Activated CD4-positive, alpha-beta memory T cell treated with anti-CD3 and anti-CD28 coated beads for 36 hours (primary cell): Measurements from ENCODE around the gene C16orf87. TPM values are rescaled to one million over a fixed set of nuclear protein-coding genes. Genes with fewer than 3 reads are reported as not detected.

Experiments used
- CTCF ChIA-PET: fragments of 350-600 bp; sonication (Branson Sonifier 250); formaldehyde crosslinking; loops from one replicate; lab custom pipeline; 2021; ENCODE audit warnings: antibody characterized with exemption, inconsistent platforms; lab: Charles Lee
- POLR2A ChIA-PET: fragments of 350-600 bp; sonication (Branson Sonifier 250); formaldehyde crosslinking; loops from one replicate; lab custom pipeline; 2021; ENCODE audit warnings: antibody characterized with exemption; lab: Charles Lee
- DNase-seq: peaks from one replicate; pipeline ENCODE4 v3.0.0-alpha.2; 2020
- H3K27ac Mint-ChIP-seq: one replicate; pipeline ENCODE4 v1.8.0; 2021; ENCODE audit warnings: mixed read lengths
- H3K27me3 Mint-ChIP-seq: one replicate; pipeline ENCODE4 v1.8.0; 2021; ENCODE audit warnings: mixed read lengths
- H3K36me3 Mint-ChIP-seq: one replicate; pipeline ENCODE4 v1.8.0; 2021; ENCODE audit warnings: mixed read lengths
- H3K4me1 Mint-ChIP-seq: one replicate; pipeline ENCODE4 v1.8.0; 2021; ENCODE audit warnings: low read depth, mixed read lengths
- H3K4me3 Mint-ChIP-seq: one replicate; pipeline ENCODE4 v1.8.0; 2021; ENCODE audit warnings: mild to moderate bottlenecking, mixed read lengths
- H3K9me3 Mint-ChIP-seq: one replicate; pipeline ENCODE4 v1.8.0; 2021; ENCODE audit warnings: mixed read lengths
- intact Hi-C: fragments of 100-400 bp; cut with micrococcal nuclease; formaldehyde crosslinking; loops from one replicate; pipeline ENCODE4 v1.15.1; 2023
- total RNA-seq, 2 experiments: library from RNA; stranded (reverse); gene quantifications; one replicate each; pipeline ENCODE4 v1.2.3, GENCODE V29; 2021

Gene C16orf87
- total RNA-seq, 2 experiments from 2014 or later = 18.1 to 18.2 TPM

GRCh38 chr16:46814790-46815189 lies 16.2 kb downstream of the C16orf87 start:
- ChIA-PET POLR2A (no interaction called here), CTCF (interaction anchor here (1.2 to 2.4 kb wide), 2 partner anchors 14 to 39 kb away, joined by 3 to 8 read pairs; no protein-coding TSS in a partner anchor)
- no peaks in the 10 kb centered on the region for H3K27me3 Mint-ChIP-seq
- peaks cover 28% of the 10 kb centered on the region for H3K36me3 Mint-ChIP-seq
- intact Hi-C loops = no loop called here
- H3K4me1 Mint-ChIP-seq = peaks cover 58% of the 10 kb centered on the region
- peaks cover 20% of the 10 kb centered on the region for H3K9me3 Mint-ChIP-seq
- no peak overlapping the region for H3K4me3 Mint-ChIP-seq
- no peak overlapping the region for H3K27ac Mint-ChIP-seq
- no peak for DNase-seq

- Mint-ChIP-seq H3K9me3 (peaks cover 20% of the 10 kb centered on the region), H3K27ac (peak overlapping the region; percentile 80), H3K4me3 (no peak overlapping the region), H3K4me1 (peaks cover 53% of the 10 kb centered on the region), H3K36me3 (peaks cover 27% of the 10 kb centered on the region), H3K27me3 (no peaks in the 10 kb centered on the region)
- POLR2A ChIA-PET = interaction anchor here (1.2 kb wide), 1 partner anchor 9 kb away, joined by 6 read pairs; no protein-coding TSS in a partner anchor
- DNase-seq = no peak
- CTCF ChIA-PET = interaction anchor here (1.1 to 2.4 kb wide), 4 partner anchors 9 to 40 kb away, joined by 3 to 8 read pairs (median 6); no protein-coding TSS in a partner anchor
- intact Hi-C loops = loop anchor here (1.0 kb wide), 1 partner anchor 9 kb away; no protein-coding TSS in a partner anchor
Observed at GRCh38 chr16:46813611-46814010, 17.4 kb downstream of the C16orf87 start.

- ChIA-PET POLR2A (interaction anchor here (1.2 kb wide), 1 partner anchor 9 kb away, joined by 6 read pairs; no protein-coding TSS in a partner anchor), CTCF (interaction anchor here (1.1 to 2.4 kb wide), 3 partner anchors 9 to 13 kb away, joined by 6 to 8 read pairs (median 7); no protein-coding TSS in a partner anchor)
- DNase-seq = peak; percentile 30
- intact Hi-C loops = loop anchor here (1.0 kb wide), 3 partner anchors 9 to 124 kb away; partner anchors contain the start of genes ORC6 and VPS35
- Mint-ChIP-seq H3K9me3 (peaks cover 20% of the 10 kb centered on the region), H3K36me3 (peaks cover 28% of the 10 kb centered on the region), H3K27me3 (no peaks in the 10 kb centered on the region), H3K4me3 (peak overlapping the region; percentile 12), H3K27ac (peak overlapping the region; percentile 80), H3K4me1 (peaks cover 53% of the 10 kb centered on the region)
Observed at GRCh38 chr16:46812781-46813540, 18.0 kb downstream of the C16orf87 start.

GRCh38 chr16:46811682-46812081 lies 19.3 kb downstream of the C16orf87 start:
- CTCF ChIA-PET = no interaction called here
- peaks cover 31% of the 10 kb centered on the region for H3K36me3 Mint-ChIP-seq
- intact Hi-C loops = loop anchor here (1.0 kb wide), 2 partner anchors 18 to 122 kb away; partner anchors contain the start of genes ORC6 and VPS35

GRCh38 chr16:46808997-46809396 lies 22.0 kb downstream of the C16orf87 start:
- no peak for DNase-seq
- H3K36me3 Mint-ChIP-seq = peaks cover 24% of the 10 kb centered on the region
- CTCF ChIA-PET = interaction anchor here (1.0 to 2.5 kb wide), 2 partner anchors 17 to 135 kb away, joined by 3 to 9 read pairs; no protein-coding TSS in a partner anchor
- H3K27me3 Mint-ChIP-seq = no peaks in the 10 kb centered on the region
- H3K9me3 Mint-ChIP-seq = peaks cover 9% of the 10 kb centered on the region
- no peak overlapping the region for H3K4me3 Mint-ChIP-seq
- intact Hi-C loops = no loop called here
- H3K4me1 Mint-ChIP-seq = peaks cover 28% of the 10 kb centered on the region
- H3K27ac Mint-ChIP-seq = no peak overlapping the region
- POLR2A ChIA-PET = no interaction called here

More at GRCh38 chr16:46811682-46812081, 19.3 kb downstream of the C16orf87 start:
- Mint-ChIP-seq H3K9me3 (peaks cover 20% of the 10 kb centered on the region), H3K4me1 (peaks cover 49% of the 10 kb centered on the region), H3K27me3 (no peaks in the 10 kb centered on the region), H3K27ac (no peak overlapping the region), H3K4me3 (no peak overlapping the region)
- POLR2A ChIA-PET = interaction anchor here (0.7 kb wide), 1 partner anchor 74 kb away, joined by 4 read pairs; no protein-coding TSS in a partner anchor
- DNase-seq = no peak

- Mint-ChIP-seq H3K27me3 (no peaks in the 10 kb centered on the region), H3K36me3 (peaks cover 33% of the 10 kb centered on the region), H3K9me3 (no peaks in the 10 kb centered on the region), H3K4me3 (no peak overlapping the region), H3K4me1 (peaks cover 24% of the 10 kb centered on the region), H3K27ac (no peak overlapping the region)
- intact Hi-C loops = no loop called here
- DNase-seq = no peak
- CTCF ChIA-PET = interaction anchor here (1.0 to 2.5 kb wide), 2 partner anchors 44 to 134 kb away, joined by 3 to 9 read pairs; no protein-coding TSS in a partner anchor
- POLR2A ChIA-PET = interaction anchor here (0.8 kb wide), 1 partner anchor 24 kb away, joined by 4 read pairs; the partner anchor contains the start of gene C16orf87
Observed at GRCh38 chr16:46807336-46807735, 23.6 kb downstream of the C16orf87 start.

GRCh38 chr16:46803373-46803772 lies 27.6 kb downstream of the C16orf87 start:
- intact Hi-C loops = no loop called here
- H3K27ac Mint-ChIP-seq = no peak overlapping the region
- H3K9me3 Mint-ChIP-seq = no peaks in the 10 kb centered on the region
- DNase-seq = no peak
- peaks cover 37% of the 10 kb centered on the region for H3K36me3 Mint-ChIP-seq
- peaks cover 21% of the 10 kb centered on the region for H3K4me1 Mint-ChIP-seq
- no peak overlapping the region for H3K4me3 Mint-ChIP-seq
- ChIA-PET POLR2A (no interaction called here), CTCF (no interaction called here)
- H3K27me3 Mint-ChIP-seq = no peaks in the 10 kb centered on the region

- ChIA-PET POLR2A (no interaction called here), CTCF (interaction anchor here (0.9 to 2.3 kb wide), 13 partner anchors 13 to 312 kb away, joined by 3 to 8 read pairs (median 3); partner anchors contain the start of gene ORC6)
- intact Hi-C loops = no loop called here
- H3K9me3 Mint-ChIP-seq = peaks cover 5% of the 10 kb centered on the region
- H3K36me3 Mint-ChIP-seq = peaks cover 33% of the 10 kb centered on the region
- no peak overlapping the region for H3K4me3 Mint-ChIP-seq
- no peaks in the 10 kb centered on the region for H3K27me3 Mint-ChIP-seq
- H3K4me1 Mint-ChIP-seq = peaks cover 16% of the 10 kb centered on the region
- H3K27ac Mint-ChIP-seq = no peak overlapping the region
- no peak for DNase-seq
Observed at GRCh38 chr16:46801428-46802049, 29.4 kb downstream of the C16orf87 start.

- Mint-ChIP-seq H3K4me1 (peaks cover 16% of the 10 kb centered on the region), H3K27me3 (no peaks in the 10 kb centered on the region), H3K27ac (no peak overlapping the region), H3K36me3 (peaks cover 35% of the 10 kb centered on the region), H3K4me3 (no peak overlapping the region), H3K9me3 (peaks cover 11% of the 10 kb centered on the region)
- DNase-seq = no peak
- CTCF ChIA-PET = interaction anchor here (0.9 to 2.3 kb wide), 12 partner anchors 14 to 313 kb away, joined by 3 to 8 read pairs (median 3); partner anchors contain the start of gene ORC6
- POLR2A ChIA-PET = interaction anchor here (0.7 kb wide), 1 partner anchor 108 kb away, joined by 3 read pairs; no protein-coding TSS in a partner anchor
- intact Hi-C loops = no loop called here
Observed at GRCh38 chr16:46800494-46800893, 30.5 kb downstream of the C16orf87 start.

GRCh38 chr16:46797501-46797900 lies 33.5 kb downstream of the C16orf87 start:
- Mint-ChIP-seq H3K9me3 (peaks cover 25% of the 10 kb centered on the region), H3K4me3 (no peak overlapping the region), H3K4me1 (peaks cover 3% of the 10 kb centered on the region), H3K27ac (no peak overlapping the region), H3K36me3 (peaks cover 33% of the 10 kb centered on the region), H3K27me3 (no peaks in the 10 kb centered on the region)
- CTCF ChIA-PET = no interaction called here
- POLR2A ChIA-PET = no interaction called here
- no peak for DNase-seq
- intact Hi-C loops = no loop called here

- Mint-ChIP-seq H3K9me3 (peaks cover 25% of the 10 kb centered on the region), H3K36me3 (peaks cover 35% of the 10 kb centered on the region), H3K4me3 (no peak overlapping the region), H3K27me3 (no peaks in the 10 kb centered on the region), H3K27ac (no peak overlapping the region), H3K4me1 (peaks cover 2% of the 10 kb centered on the region)
- CTCF ChIA-PET = no interaction called here
- POLR2A ChIA-PET = no interaction called here
- intact Hi-C loops = no loop called here
- no peak for DNase-seq
Observed at GRCh38 chr16:46796764-46797269, 34.2 kb downstream of the C16orf87 start.
